Body of pancreas (tissue), 4 donors: Measurements from ENCODE around the gene PHF21A. TPM values are rescaled to one million over a fixed set of nuclear protein-coding genes. Genes with fewer than 3 reads are reported as not detected.
A peak's percentile ranks its signal among the peaks of the same experiment; 100 is the strongest.

ENCODE experiments used
- ATAC-seq: fragments of 150-250 bp; one replicate; pipeline ENCODE4 v1.9.1; 2016
- DNase-seq, 4 donors: peaks; one replicate each; pipeline ENCODE4 v3.0.0-alpha.2; 2019
- H3K27ac ChIP-seq, 4 donors: fragments of 200-600 bp; sonication (generic); 1 replicate in 3 of 4; 2 replicates in 1 of 4; pipeline versions ENCODE4 v1.5.1 to v1.6.1; 2016 to 2019; ENCODE audit warnings: mild to moderate bottlenecking in 1 of 4, mixed read lengths in 1 of 4, moderate library complexity in 1 of 4
- H3K27me3 ChIP-seq, 2 donors: fragments of 200-600 bp; sonication (generic); one replicate each; pipeline ENCODE4 v1.6.0; 2016; ENCODE audit warnings: mild to moderate bottlenecking in 1 of 2
- H3K36me3 ChIP-seq, 2 donors: fragments of 200-600 bp; sonication (generic); replicated peaks in 1 of 2; 2 replicates each; pipeline ENCODE4 v1.5.1; 2016; ENCODE audit warnings: low read depth in 2 of 2; ENCODE audit not compliant: insufficient read depth in 1 of 2
- H3K4me1 ChIP-seq: fragments of 200-600 bp; sonication (generic); one replicate; pipeline ENCODE4 v1.6.0; 2016
- H3K4me3 ChIP-seq, 2 donors: fragments of 200-600 bp; sonication (generic); 1 replicate in 1 of 2; 2 replicates in 1 of 2; pipeline ENCODE4 v1.5.1; 2016 to 2019
- H3K9me3 ChIP-seq, 3 donors: fragments of 200-600 bp; sonication (generic); 1 replicate in 2 of 3; 2 replicates in 1 of 3; pipeline ENCODE4 v1.5.1; 2016
- POLR2A ChIP-seq, 3 donors: fragments of 450-650 bp; IDR thresholded peaks; one replicate each; pipeline ENCODE4 v1.6.1; 2016; ENCODE audit warnings: antibody characterized with exemption in 3 of 3, mild to moderate bottlenecking in 2 of 3
- WGBS, 2 donors: methylation state at CpG; one replicate each; pipeline ENCODE4 v1.1.5; 2017; 5-methylcytosine and 5-hydroxymethylcytosine counted together
- intact Hi-C: fragments of 100-400 bp; cut with DNase I; formaldehyde crosslinking; loops from one replicate; pipeline ENCODE4 v1.15.1; 2023
- total RNA-seq, 2 donors: library from RNA; depleted of rRNA; stranded (reverse); fragments of >200 nt; gene quantifications; one replicate each; pipeline ENCODE4 v1.1.0, GENCODE V29; 2016
- TF ChIP-seq, protein P1 (sequence below), 7 experiments: fragments of 450-650 bp in 4 of 7; fragments of 200-600 bp in 3 of 7; sonication (generic) in 3 of 7; IDR thresholded peaks; one replicate each; pipeline ENCODE4 v1.5.1; 2016 to 2019; ENCODE audit warnings: antibody characterized with exemption in 7 of 7

PHF21A gene
- total RNA-seq, 2 donors from 2014 or later = 11.7 to 49.4 TPM

DNA sequence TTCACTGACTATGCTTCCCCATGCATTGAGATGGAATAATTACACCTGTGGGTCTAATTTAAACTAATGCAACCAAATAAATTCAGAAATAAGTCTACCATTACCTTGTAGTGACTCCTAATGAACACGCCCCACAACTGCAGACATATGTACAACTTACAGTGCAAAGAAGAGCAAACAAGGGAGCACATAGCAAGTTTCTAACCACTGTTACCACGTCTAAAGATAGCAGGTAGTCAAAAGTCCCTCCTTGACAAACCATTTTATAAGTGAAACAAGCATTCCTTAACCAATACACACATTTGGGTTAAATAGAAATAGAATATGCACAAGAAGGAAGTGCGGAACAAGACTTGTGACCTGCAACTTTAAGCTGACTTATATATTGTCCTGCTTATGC is 20.6 kb downstream of the PHF21A start:
- no peak for DNase-seq
- TF ChIP-seq, protein P1, sequence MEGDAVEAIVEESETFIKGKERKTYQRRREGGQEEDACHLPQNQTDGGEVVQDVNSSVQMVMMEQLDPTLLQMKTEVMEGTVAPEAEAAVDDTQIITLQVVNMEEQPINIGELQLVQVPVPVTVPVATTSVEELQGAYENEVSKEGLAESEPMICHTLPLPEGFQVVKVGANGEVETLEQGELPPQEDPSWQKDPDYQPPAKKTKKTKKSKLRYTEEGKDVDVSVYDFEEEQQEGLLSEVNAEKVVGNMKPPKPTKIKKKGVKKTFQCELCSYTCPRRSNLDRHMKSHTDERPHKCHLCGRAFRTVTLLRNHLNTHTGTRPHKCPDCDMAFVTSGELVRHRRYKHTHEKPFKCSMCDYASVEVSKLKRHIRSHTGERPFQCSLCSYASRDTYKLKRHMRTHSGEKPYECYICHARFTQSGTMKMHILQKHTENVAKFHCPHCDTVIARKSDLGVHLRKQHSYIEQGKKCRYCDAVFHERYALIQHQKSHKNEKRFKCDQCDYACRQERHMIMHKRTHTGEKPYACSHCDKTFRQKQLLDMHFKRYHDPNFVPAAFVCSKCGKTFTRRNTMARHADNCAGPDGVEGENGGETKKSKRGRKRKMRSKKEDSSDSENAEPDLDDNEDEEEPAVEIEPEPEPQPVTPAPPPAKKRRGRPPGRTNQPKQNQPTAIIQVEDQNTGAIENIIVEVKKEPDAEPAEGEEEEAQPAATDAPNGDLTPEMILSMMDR (IDR thresholded peaks at IDR 0.05) = no peak
- no peak for TF ChIP-seq POLR2A (IDR thresholded peaks at IDR 0.05)
- no peak overlapping the region for H3K4me3 ChIP-seq
- no peaks in the 10 kb centered on the region for H3K27me3 ChIP-seq
- no peaks in the 10 kb centered on the region for H3K36me3 ChIP-seq
- intact Hi-C loops = no loop called here
- no peaks in the 10 kb centered on the region for H3K9me3 ChIP-seq
- H3K27ac ChIP-seq = no peak overlapping the region
- ATAC-seq = no peak
- WGBS, 2 donors = 81 to 83% methylated on average over 3 of the region's 3 CpGs
- peaks cover 25% of the 10 kb centered on the region for H3K4me1 ChIP-seq

DNA sequence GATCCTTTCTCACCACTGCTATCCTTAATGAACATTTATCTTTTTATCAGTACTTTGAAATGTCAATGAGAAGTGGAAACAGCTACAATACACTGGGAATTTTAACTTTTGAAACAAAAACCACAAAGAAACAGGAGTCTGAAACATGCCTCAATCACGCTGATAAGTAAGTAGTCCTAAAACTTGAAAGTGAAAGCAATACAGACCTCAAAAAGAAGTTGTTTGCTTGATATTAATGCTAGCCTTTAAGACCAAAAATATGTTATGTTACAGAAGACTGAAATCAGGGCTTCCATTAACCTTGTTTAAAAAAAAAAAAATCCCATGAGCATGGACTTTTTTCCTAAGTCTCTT is 21.3 kb downstream of the PHF21A start:
- WGBS, 2 donors = 13 to 50% methylated on average over 1 of the region's 1 CpG
- Histone ChIP-seq H3K27me3 (no peaks in the 10 kb centered on the region), H3K9me3 (no peaks in the 10 kb centered on the region), H3K36me3 (no peaks in the 10 kb centered on the region), H3K27ac (peak overlapping the region in 3 of 4 donors; percentile 22 to 61 (median 50)), H3K4me1 (peaks cover 25% of the 10 kb centered on the region), H3K4me3 (no peak overlapping the region)
- TF ChIP-seq, protein P1 (IDR thresholded peaks at IDR 0.05) = no peak
- TF ChIP-seq POLR2A (IDR thresholded peaks at IDR 0.05) = no peak
- intact Hi-C loops = no loop called here
- DNase-seq = no peak
- ATAC-seq = no peak

DNA sequence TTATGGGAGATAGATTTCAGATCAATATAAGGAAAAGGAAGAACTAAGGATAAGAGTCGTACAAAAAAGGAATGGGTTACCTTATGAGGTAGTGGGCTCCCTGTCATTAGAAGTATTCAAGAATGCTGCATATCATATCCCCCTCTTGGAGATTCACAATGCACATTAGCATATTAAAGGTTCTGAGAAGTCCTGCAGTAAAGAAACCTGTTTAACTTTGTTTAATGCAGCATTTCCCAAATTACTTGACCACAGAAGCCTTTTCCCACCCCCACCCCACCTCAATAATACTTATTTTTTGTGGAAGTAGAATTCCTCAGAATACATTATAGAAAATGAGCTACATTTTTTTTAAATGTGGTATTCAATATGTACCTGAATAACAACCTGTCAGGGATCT is 30.9 kb downstream of the PHF21A start:
- intact Hi-C loops = no loop called here
- Histone ChIP-seq H3K4me3 (no peak overlapping the region), H3K9me3 (no peaks in the 10 kb centered on the region), H3K4me1 (no peaks in the 10 kb centered on the region), H3K27ac (no peak overlapping the region), H3K36me3 (no peaks in the 10 kb centered on the region), H3K27me3 (no peaks in the 10 kb centered on the region)
- ATAC-seq (no peak), DNase-seq (no peak)
- TF ChIP-seq, protein P1 (IDR thresholded peaks at IDR 0.05) = no peak
- TF ChIP-seq POLR2A (IDR thresholded peaks at IDR 0.05) = no peak
- WGBS, 2 donors = 76 to 84% methylated on average over 1 of the region's 1 CpG

DNA sequence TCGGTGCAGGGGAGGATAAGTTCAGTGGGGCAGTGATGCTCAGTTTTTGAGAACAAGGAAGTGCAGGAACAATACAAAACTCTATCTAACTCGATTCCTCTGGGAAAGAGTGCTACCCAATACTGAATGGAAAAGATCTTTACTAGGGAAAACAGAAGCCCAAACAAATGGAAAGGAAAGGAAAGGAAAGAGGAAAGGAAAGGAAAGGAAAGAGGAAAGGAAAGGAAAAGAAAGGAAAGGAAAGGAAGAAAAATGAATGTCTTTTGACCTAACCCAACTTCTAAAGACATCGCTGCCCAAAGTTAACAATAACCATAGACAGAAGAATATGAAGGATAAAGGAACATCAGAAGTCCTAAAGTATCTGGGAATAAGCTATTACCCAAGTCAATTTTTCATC is 41.6 kb downstream of the PHF21A start:
- Histone ChIP-seq H3K4me3 (no peak overlapping the region), H3K27ac (no peak overlapping the region), H3K9me3 (no peaks in the 10 kb centered on the region), H3K4me1 (no peaks in the 10 kb centered on the region), H3K27me3 (no peaks in the 10 kb centered on the region), H3K36me3 (peaks cover 0 to 2% of the 10 kb centered on the region in 2 donors)
- ATAC-seq = no peak
- intact Hi-C loops = no loop called here
- TF ChIP-seq POLR2A (IDR thresholded peaks at IDR 0.05) = no peak
- TF ChIP-seq, protein P1 (IDR thresholded peaks at IDR 0.05) = no peak
- no peak for DNase-seq
- WGBS, 2 donors = 84 to 90% methylated on average over 3 of the region's 3 CpGs

DNA sequence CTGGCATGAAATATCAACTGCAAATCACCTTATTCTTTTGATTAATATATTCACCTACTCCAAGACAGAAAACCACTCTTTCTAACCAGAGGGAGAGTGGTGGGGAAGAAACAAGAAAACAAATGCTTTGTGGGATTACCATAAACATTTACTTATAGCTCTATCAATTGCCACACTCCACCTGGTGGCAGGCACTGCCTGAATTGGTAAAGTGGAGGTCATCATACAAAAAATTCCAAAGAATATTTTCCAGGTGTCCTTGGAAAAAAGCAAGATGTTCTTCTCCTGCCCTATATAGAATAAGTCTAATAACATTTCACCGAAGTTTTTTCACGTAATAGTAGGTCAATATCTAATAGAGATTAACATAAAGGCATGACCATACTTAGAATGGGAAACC is 45.3 kb downstream of the PHF21A start:
- Histone ChIP-seq H3K36me3 (no peaks in the 10 kb centered on the region), H3K27ac (no peak overlapping the region), H3K4me3 (no peak overlapping the region), H3K4me1 (no peaks in the 10 kb centered on the region), H3K27me3 (no peaks in the 10 kb centered on the region), H3K9me3 (no peaks in the 10 kb centered on the region)
- TF ChIP-seq, protein P1 (IDR thresholded peaks at IDR 0.05) = no peak
- no peak for TF ChIP-seq POLR2A (IDR thresholded peaks at IDR 0.05)
- intact Hi-C loops = no loop called here
- ATAC-seq (no peak), DNase-seq (no peak)
- 83 to 90% methylated on average over 2 of the region's 2 CpGs for WGBS, 2 donors
